H54 (cell line): ENCODE data around the gene EIF4G3.
"Not testable (repeated sequence)": the region's sequence is repeated elsewhere in the genome, so short reads cannot be mapped to it uniquely, and the experiment has no call there.

ENCODE experiments used
- DNase-seq: peaks from one replicate; pipeline ENCODE4 v3.0.0; 2011; ENCODE audit warnings: low spot score, mixed read lengths; ENCODE audit not compliant: insufficient read length
- FAIRE-seq: peaks from 3 replicates; lab custom pipeline; 2011; peaks lifted over from hg19 to GRCh38; lab: Jason Lieb, UNC
- POLR2A ChIP-seq: IDR thresholded peaks from 2 replicates; pipeline ENCODE4 v1.6.1; 2011; ENCODE audit warnings: low read depth, mild to moderate bottlenecking, low read length

EIF4G3 gene

GRCh38 chr1:21192871-21193270, 16.2 kb upstream of the EIF4G3 start:
- FAIRE-seq (no peak), DNase-seq (no peak)
- no peak for TF ChIP-seq POLR2A

- no peak for DNase-seq
- no peak for FAIRE-seq
- no peak for TF ChIP-seq POLR2A
Observed at GRCh38 chr1:21192284-21192683, 15.6 kb upstream of the EIF4G3 start.

- not testable (repeated sequence) for FAIRE-seq, DNase-seq
Observed at GRCh38 chr1:21190771-21191170, 14.1 kb upstream of the EIF4G3 start.

- FAIRE-seq (no peak), DNase-seq (no peak)
- TF ChIP-seq POLR2A, result no peak
Observed at GRCh38 chr1:21189906-21190500, 13.3 kb upstream of the EIF4G3 start.

- DNase-seq, result no peak
- no peak for FAIRE-seq
- no peak for TF ChIP-seq POLR2A
Observed at GRCh38 chr1:21189421-21189820, 12.7 kb upstream of the EIF4G3 start.

GRCh38 chr1:21188235-21188634, 11.5 kb upstream of the EIF4G3 start:
- DNase-seq, result no peak
- FAIRE-seq, result no peak
- no peak for TF ChIP-seq POLR2A

GRCh38 chr1:21185221-21185731, 8.6 kb upstream of the EIF4G3 start:
- no peak for TF ChIP-seq POLR2A
- FAIRE-seq, result no peak
- DNase-seq, result no peak

GRCh38 chr1:21184276-21184675, 7.6 kb upstream of the EIF4G3 start:
- no peak for FAIRE-seq
- TF ChIP-seq POLR2A, result no peak
- no peak for DNase-seq

GRCh38 chr1:21182181-21182731, 5.6 kb upstream of the EIF4G3 start:
- FAIRE-seq (no peak), DNase-seq (no peak)
- TF ChIP-seq POLR2A, result no peak

- not testable (repeated sequence) for FAIRE-seq, DNase-seq
Observed at GRCh38 chr1:21178271-21178670, 1.6 kb upstream of the EIF4G3 start.

GRCh38 chr1:21175670-21176581, 771 bp downstream of the EIF4G3 start:
- no peak for TF ChIP-seq POLR2A
- no peak for FAIRE-seq
- no peak for DNase-seq

GRCh38 chr1:21175324-21175669, 1.4 kb downstream of the EIF4G3 start:
- DNase-seq (no peak), FAIRE-seq (no peak)
- no peak for TF ChIP-seq POLR2A

GRCh38 chr1:21174654-21175323, 1.9 kb downstream of the EIF4G3 start:
- FAIRE-seq (peak; percentile 62), DNase-seq (no peak)
- TF ChIP-seq POLR2A, result no peak

- no peak for FAIRE-seq
- no peak for DNase-seq
- TF ChIP-seq POLR2A, result no peak
Observed at GRCh38 chr1:21174230-21174629, 2.5 kb downstream of the EIF4G3 start.

- DNase-seq, FAIRE-seq: not testable (repeated sequence)
Observed at GRCh38 chr1:21173096-21173495, 3.6 kb downstream of the EIF4G3 start.

- not testable (repeated sequence) for FAIRE-seq, DNase-seq
Observed at GRCh38 chr1:21170837-21171236, 5.9 kb downstream of the EIF4G3 start.
